ENCODE results near the gene E2F4. TPM values are rescaled to one million over a fixed set of nuclear protein-coding genes. Genes with fewer than 3 reads are reported as not detected.

E2F4 gene
- total RNA-seq, 1 donor from 2014 or later: 35.3 TPM

DNA sequence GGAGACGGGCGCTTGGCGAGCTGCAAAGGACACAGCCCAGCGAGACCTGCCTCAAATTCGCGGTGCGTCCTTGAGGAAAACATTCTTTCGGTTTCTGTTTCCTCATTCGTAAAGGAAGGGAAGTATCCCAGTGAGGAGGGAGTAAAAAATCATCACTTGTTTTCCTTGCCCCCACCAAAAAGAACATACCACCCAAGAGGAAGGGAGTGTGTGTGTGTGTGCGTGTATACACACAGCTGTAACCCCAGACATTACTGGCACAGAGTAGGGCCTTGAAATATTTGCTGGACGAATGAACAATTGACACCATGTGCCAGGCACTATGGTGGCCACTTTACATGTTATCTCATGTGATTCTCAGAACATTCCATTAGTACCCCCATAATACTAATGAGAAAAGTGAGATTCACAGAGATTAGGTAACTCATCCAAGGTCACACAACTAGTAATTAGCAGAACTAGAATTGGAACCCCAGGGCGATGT, 6.3 kb upstream of the E2F4 start:
- TF ChIP-seq EZH2phosphoT487 (IDR thresholded peaks at IDR 0.05): no peak
- TF ChIP-seq, protein P1, sequence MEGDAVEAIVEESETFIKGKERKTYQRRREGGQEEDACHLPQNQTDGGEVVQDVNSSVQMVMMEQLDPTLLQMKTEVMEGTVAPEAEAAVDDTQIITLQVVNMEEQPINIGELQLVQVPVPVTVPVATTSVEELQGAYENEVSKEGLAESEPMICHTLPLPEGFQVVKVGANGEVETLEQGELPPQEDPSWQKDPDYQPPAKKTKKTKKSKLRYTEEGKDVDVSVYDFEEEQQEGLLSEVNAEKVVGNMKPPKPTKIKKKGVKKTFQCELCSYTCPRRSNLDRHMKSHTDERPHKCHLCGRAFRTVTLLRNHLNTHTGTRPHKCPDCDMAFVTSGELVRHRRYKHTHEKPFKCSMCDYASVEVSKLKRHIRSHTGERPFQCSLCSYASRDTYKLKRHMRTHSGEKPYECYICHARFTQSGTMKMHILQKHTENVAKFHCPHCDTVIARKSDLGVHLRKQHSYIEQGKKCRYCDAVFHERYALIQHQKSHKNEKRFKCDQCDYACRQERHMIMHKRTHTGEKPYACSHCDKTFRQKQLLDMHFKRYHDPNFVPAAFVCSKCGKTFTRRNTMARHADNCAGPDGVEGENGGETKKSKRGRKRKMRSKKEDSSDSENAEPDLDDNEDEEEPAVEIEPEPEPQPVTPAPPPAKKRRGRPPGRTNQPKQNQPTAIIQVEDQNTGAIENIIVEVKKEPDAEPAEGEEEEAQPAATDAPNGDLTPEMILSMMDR (IDR thresholded peaks at IDR 0.05): no peak
- TF ChIP-seq EZH2 (IDR thresholded peaks at IDR 0.05): no peak
- no peak for DNase-seq (ENCODE audit: low spot score)
- Histone ChIP-seq H3K36me3 (no peaks in the 10 kb centered on the region), H3K4me1 (peaks cover 12% of the 10 kb centered on the region), H3K79me2 (ENCODE audit: low read depth) (peaks cover 11% of the 10 kb centered on the region), H3K9ac (no peak overlapping the region), H3K27me3 (peaks cover 33% of the 10 kb centered on the region), H3K4me3 (no peak overlapping the region), H3K4me2 (no peak overlapping the region), H3K27ac (no peak overlapping the region), H3K9me3 (ENCODE audit: low read depth) (no peaks in the 10 kb centered on the region), H2AFZ (replicated peaks) (no peak overlapping the region), H3F3A (ENCODE audit: low read depth) (peaks cover 15% of the 10 kb centered on the region), H4K20me1 (ENCODE audit: low read depth) (peaks cover 23% of the 10 kb centered on the region)
- Mint-ChIP-seq H3K27me3 (ENCODE audit: insufficient read depth, low read depth) (peaks cover 14% of the 10 kb centered on the region), H3K4me1 (peaks cover 9% of the 10 kb centered on the region), H3K4me3 (peak overlapping the region; percentile 92), H3K9me3 (no peaks in the 10 kb centered on the region), H3K36me3 (no peaks in the 10 kb centered on the region), H3K27ac (no peak overlapping the region)

DNA sequence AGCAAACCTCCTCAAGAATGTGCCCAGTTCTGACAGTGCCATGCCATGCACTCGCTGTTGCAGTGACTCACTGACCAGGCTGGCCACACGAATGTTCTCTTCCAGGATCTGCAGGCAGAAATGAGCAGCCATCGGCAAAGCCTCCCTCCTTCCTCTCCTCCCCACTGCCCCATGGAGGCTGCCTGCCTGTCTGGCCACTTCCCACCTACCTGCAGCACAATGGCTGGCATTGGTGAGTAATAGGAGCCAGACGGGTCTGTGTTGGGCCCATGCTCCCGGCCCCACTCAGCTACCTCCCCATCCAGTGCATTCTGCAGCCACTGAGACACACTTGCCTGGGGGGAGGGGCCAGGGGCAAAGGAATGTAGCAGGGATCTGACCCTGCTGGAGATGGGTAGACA, 5.4 kb upstream of the E2F4 start:
- peaks cover 23% of the 10 kb centered on the region for H4K20me1 ChIP-seq (ENCODE audit: low read depth)
- no peaks in the 10 kb centered on the region for H3K36me3 ChIP-seq
- no peaks in the 10 kb centered on the region for H3K9me3 ChIP-seq (ENCODE audit: low read depth)
- H3F3A ChIP-seq (ENCODE audit: low read depth): peaks cover 15% of the 10 kb centered on the region
- peaks cover 11% of the 10 kb centered on the region for H3K79me2 ChIP-seq (ENCODE audit: low read depth)
- DNase-seq (ENCODE audit: low spot score): no peak
- H3K4me1 Mint-ChIP-seq: peaks cover 11% of the 10 kb centered on the region
- H3K4me3 ChIP-seq: no peak overlapping the region
- H3K9ac ChIP-seq: no peak overlapping the region
- TF ChIP-seq EZH2 (IDR thresholded peaks at IDR 0.05): no peak
- no peak for TF ChIP-seq EZH2phosphoT487 (IDR thresholded peaks at IDR 0.05)
- TF ChIP-seq, protein P1 (IDR thresholded peaks at IDR 0.05): no peak
- H3K36me3 Mint-ChIP-seq: no peaks in the 10 kb centered on the region
- H3K4me1 ChIP-seq: peaks cover 12% of the 10 kb centered on the region
- H3K4me3 Mint-ChIP-seq: peak overlapping the region; percentile 71
- H3K27me3 ChIP-seq: peaks cover 33% of the 10 kb centered on the region
- peaks cover 14% of the 10 kb centered on the region for H3K27me3 Mint-ChIP-seq (ENCODE audit: insufficient read depth, low read depth)
- no peak overlapping the region for H3K27ac ChIP-seq
- no peak overlapping the region for H3K4me2 ChIP-seq
- no peaks in the 10 kb centered on the region for H3K9me3 Mint-ChIP-seq
- H2AFZ ChIP-seq (replicated peaks): no peak overlapping the region
- no peak overlapping the region for H3K27ac Mint-ChIP-seq

DNA sequence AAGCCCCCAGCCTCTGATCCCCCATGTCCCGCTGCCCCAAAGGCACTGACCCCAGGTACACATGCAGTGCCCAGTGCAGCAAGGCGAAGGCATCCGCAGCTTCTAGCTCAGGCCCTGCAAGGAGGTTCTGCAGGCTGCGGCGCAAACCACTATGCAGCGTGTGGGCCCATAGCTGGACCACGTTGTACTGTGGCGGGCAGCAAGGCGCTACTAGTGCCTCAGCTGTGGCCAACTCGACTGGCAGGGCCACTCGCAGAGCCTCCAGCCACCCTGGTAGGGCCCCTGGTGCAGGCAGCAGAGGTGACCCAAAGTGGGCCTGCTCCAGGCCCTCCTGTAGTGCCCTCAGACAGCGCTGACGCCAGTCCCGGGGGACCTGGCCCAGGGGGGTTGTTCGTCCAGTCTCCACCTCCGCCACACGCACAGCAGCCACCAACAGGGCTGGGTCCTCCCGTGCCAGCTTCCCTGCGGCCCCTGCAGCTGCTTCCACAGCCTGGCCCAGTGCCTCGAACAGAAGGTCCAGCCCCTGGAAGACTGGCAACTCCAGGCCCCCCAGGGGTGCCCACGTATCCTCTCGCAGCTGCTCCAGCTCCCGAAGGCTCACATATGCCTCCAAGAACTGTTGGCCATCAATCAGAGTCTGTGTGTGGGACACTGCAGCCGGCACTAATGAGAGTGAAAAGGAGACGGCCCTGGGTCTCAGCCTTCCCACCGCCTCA, 4.6 kb upstream of the E2F4 start:
- Histone ChIP-seq H3K36me3 (no peaks in the 10 kb centered on the region), H3K9ac (no peak overlapping the region), H3K79me2 (ENCODE audit: low read depth) (peaks cover 14% of the 10 kb centered on the region), H3K27me3 (peaks cover 33% of the 10 kb centered on the region), H2AFZ (replicated peaks) (no peak overlapping the region), H4K20me1 (ENCODE audit: low read depth) (peaks cover 25% of the 10 kb centered on the region), H3K4me3 (no peak overlapping the region), H3K27ac (no peak overlapping the region), H3F3A (ENCODE audit: low read depth) (peaks cover 15% of the 10 kb centered on the region), H3K9me3 (ENCODE audit: low read depth) (no peaks in the 10 kb centered on the region), H3K4me1 (peaks cover 12% of the 10 kb centered on the region), H3K4me2 (no peak overlapping the region)
- Mint-ChIP-seq H3K27ac (no peak overlapping the region), H3K4me3 (no peak overlapping the region), H3K9me3 (no peaks in the 10 kb centered on the region), H3K27me3 (ENCODE audit: insufficient read depth, low read depth) (peaks cover 17% of the 10 kb centered on the region), H3K36me3 (no peaks in the 10 kb centered on the region), H3K4me1 (peaks cover 15% of the 10 kb centered on the region)
- no peak for TF ChIP-seq EZH2 (IDR thresholded peaks at IDR 0.05)
- no peak for TF ChIP-seq EZH2phosphoT487 (IDR thresholded peaks at IDR 0.05)
- TF ChIP-seq, protein P1 (IDR thresholded peaks at IDR 0.05): no peak
- no peak for DNase-seq (ENCODE audit: low spot score)

Data from neural progenitor cell (in vitro differentiated cells).